ENCODE data around the gene LIN37. TPM values are rescaled to one million over a fixed set of nuclear protein-coding genes. Genes with fewer than 3 reads are reported as not detected.

The LIN37 gene
- total and polyA plus RNA-seq, 4 donors = 4.4 to 16.2 (median 13.8) TPM

GRCh38 chr19:35751839-35752745 is 3.7 kb downstream of the LIN37 start:
- peaks cover 0 to 1% (median 0%) of the 10 kb centered on the region in 4 donors for H3K9me3 ChIP-seq (ENCODE audit: control insufficient read depth in 4 of 4, insufficient read depth in 3 of 4, low read length in 3 of 4)
- DNase-seq (no peak), ATAC-seq (ENCODE audit: insufficient read depth, low FRiP score) (no peak)
- H3K9ac ChIP-seq (ENCODE audit: insufficient read depth in 1 of 2, low read length in 2 of 2) = no peak overlapping the region
- H3K27ac ChIP-seq (ENCODE audit: low read depth in 1 of 2, low read length in 1 of 2) = peak overlapping the region in 1 of 2 donors; percentile 32
- no peak for TF ChIP-seq CTCF (IDR thresholded peaks at IDR 0.05; ENCODE audit: control extremely low read depth, extremely low read depth)
- H3K36me3 ChIP-seq (ENCODE audit: control insufficient read depth in 4 of 4, insufficient read depth in 4 of 4, low read length in 4 of 4) = peaks cover 0 to 26% (median 12%) of the 10 kb centered on the region in 4 donors
- H3K4me3 ChIP-seq = no peak overlapping the region
- WGBS, 2 donors = 91 to 94% methylated on average over 14 of the region's 14 CpGs
- H3K4me1 ChIP-seq (ENCODE audit: control insufficient read depth in 5 of 5, insufficient read depth in 5 of 5, low read length in 5 of 5) = peaks cover 0 to 30% (median 12%) of the 10 kb centered on the region in 5 donors
- peaks cover 0 to 4% (median 0%) of the 10 kb centered on the region in 3 donors for H3K27me3 ChIP-seq (ENCODE audit: control insufficient read depth in 3 of 3, insufficient read depth in 3 of 3, low read length in 2 of 3)

GRCh38 chr19:35752746-35753350 is 4.5 kb downstream of the LIN37 start:
- TF ChIP-seq CTCF (IDR thresholded peaks at IDR 0.05; ENCODE audit: control extremely low read depth, extremely low read depth) = no peak
- Histone ChIP-seq H3K27ac (ENCODE audit: low read depth in 1 of 2, low read length in 1 of 2) (no peak overlapping the region), H3K27me3 (ENCODE audit: control insufficient read depth in 3 of 3, insufficient read depth in 3 of 3, low read length in 2 of 3) (peaks cover 0 to 4% (median 0%) of the 10 kb centered on the region in 3 donors), H3K9ac (ENCODE audit: insufficient read depth in 1 of 2, low read length in 2 of 2) (no peak overlapping the region), H3K4me1 (ENCODE audit: control insufficient read depth in 5 of 5, insufficient read depth in 5 of 5, low read length in 5 of 5) (peaks cover 0 to 34% (median 14%) of the 10 kb centered on the region in 5 donors), H3K9me3 (ENCODE audit: control insufficient read depth in 4 of 4, insufficient read depth in 3 of 4, low read length in 3 of 4) (peaks cover 0 to 1% (median 0%) of the 10 kb centered on the region in 4 donors), H3K36me3 (ENCODE audit: control insufficient read depth in 4 of 4, insufficient read depth in 4 of 4, low read length in 4 of 4) (peaks cover 0 to 26% (median 10%) of the 10 kb centered on the region in 4 donors), H3K4me3 (no peak overlapping the region)
- ATAC-seq (ENCODE audit: insufficient read depth, low FRiP score) = no peak
- 95 to 96% methylated on average over 18 to 20 of the region's 20 CpGs for WGBS, 2 donors
- no peak for DNase-seq

GRCh38 chr19:35753634-35754369 is 5.4 kb downstream of the LIN37 start:
- ATAC-seq (ENCODE audit: insufficient read depth, low FRiP score) (no peak), DNase-seq (no peak)
- WGBS, 2 donors = 96 to 98% methylated on average over 20 of the region's 20 CpGs
- H3K4me3 ChIP-seq = no peak overlapping the region
- H3K4me1 ChIP-seq (ENCODE audit: control insufficient read depth in 5 of 5, insufficient read depth in 5 of 5, low read length in 5 of 5) = peaks cover 0 to 36% (median 16%) of the 10 kb centered on the region in 5 donors
- no peak for TF ChIP-seq CTCF (IDR thresholded peaks at IDR 0.05; ENCODE audit: control extremely low read depth, extremely low read depth)
- peaks cover 0 to 1% (median 0%) of the 10 kb centered on the region in 4 donors for H3K9me3 ChIP-seq (ENCODE audit: control insufficient read depth in 4 of 4, insufficient read depth in 3 of 4, low read length in 3 of 4)
- H3K27me3 ChIP-seq (ENCODE audit: control insufficient read depth in 3 of 3, insufficient read depth in 3 of 3, low read length in 2 of 3) = peaks cover 0 to 4% (median 0%) of the 10 kb centered on the region in 3 donors
- H3K36me3 ChIP-seq (ENCODE audit: control insufficient read depth in 4 of 4, insufficient read depth in 4 of 4, low read length in 4 of 4) = peaks cover 0 to 26% (median 12%) of the 10 kb centered on the region in 4 donors
- no peak overlapping the region for H3K9ac ChIP-seq (ENCODE audit: insufficient read depth in 1 of 2, low read length in 2 of 2)
- no peak overlapping the region for H3K27ac ChIP-seq (ENCODE audit: low read depth in 1 of 2, low read length in 1 of 2)

All from lung (tissue), 12 donors.